Right renal pelvis (tissue), 4 donors: Measurements from ENCODE around the gene TMEM107. TPM values are rescaled to one million over a fixed set of nuclear protein-coding genes. Genes with fewer than 3 reads are reported as not detected.

Experiments used
- DNase-seq, 4 donors: peaks; one replicate each; pipeline ENCODE4 v3.0.0-alpha.2; 2013; ENCODE audit warnings: low read depth in 4 of 4, low spot score in 3 of 4, missing footprints in 1 of 4
- polyA plus RNA-seq, 4 donors: library from polyadenylated mRNA; unstranded; fragments of 120-200 nt; gene quantifications; one replicate each; pipeline ENCODE4 v1.2.1, GENCODE V29; 2013; ENCODE audit not compliant: insufficient read length in 4 of 4

The TMEM107 gene
- polyA plus RNA-seq, 4 donors: 23.9 to 26.4 (median 25.3) TPM

DNA sequence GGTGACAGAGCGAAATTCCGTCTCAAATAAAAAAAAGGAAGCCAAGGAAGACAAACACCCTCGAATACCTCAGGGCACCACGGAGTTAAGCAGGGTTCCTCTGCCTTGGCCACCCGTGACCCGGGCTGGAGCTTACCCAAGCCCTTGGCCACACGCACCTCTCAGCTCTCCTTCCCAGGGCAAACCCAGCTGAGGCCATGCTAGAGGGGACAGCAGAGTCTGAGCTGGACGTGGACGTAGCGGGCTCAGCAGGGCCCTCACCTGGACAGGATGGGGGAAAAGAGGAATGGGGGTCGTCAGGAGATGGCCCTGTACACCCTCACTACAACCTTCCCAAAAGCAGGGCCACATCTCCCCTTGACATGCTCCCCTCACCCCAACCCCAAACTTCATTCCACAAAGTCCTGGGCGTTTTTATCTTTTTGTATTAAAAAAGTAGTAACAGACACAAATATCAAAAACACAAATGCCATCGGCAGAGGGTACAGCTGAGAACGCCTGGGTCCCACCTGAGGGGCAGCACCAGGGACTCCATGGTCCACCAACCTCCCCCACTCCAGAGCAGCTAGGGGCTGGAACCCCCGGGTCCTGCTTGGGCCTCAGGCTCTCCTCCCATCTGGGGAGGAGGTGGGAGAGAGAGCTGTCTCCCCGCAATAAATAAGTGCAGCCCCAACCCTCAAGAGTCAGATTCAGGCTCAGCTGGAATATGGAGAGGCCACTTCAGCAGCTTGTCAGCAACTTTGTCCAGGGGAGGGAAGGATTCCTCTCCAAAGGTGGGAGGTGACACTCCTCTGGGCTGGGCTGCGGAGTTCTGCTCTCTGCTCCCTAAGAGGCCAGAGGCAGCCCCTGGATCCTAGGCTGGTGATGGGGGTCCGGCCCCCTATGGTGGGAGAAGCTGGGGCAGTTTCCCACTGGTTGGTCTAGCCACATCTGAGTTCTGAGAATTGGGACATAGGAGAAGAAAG is 35.8 kb downstream of the TMEM107 start:
- no peak for DNase-seq

DNA sequence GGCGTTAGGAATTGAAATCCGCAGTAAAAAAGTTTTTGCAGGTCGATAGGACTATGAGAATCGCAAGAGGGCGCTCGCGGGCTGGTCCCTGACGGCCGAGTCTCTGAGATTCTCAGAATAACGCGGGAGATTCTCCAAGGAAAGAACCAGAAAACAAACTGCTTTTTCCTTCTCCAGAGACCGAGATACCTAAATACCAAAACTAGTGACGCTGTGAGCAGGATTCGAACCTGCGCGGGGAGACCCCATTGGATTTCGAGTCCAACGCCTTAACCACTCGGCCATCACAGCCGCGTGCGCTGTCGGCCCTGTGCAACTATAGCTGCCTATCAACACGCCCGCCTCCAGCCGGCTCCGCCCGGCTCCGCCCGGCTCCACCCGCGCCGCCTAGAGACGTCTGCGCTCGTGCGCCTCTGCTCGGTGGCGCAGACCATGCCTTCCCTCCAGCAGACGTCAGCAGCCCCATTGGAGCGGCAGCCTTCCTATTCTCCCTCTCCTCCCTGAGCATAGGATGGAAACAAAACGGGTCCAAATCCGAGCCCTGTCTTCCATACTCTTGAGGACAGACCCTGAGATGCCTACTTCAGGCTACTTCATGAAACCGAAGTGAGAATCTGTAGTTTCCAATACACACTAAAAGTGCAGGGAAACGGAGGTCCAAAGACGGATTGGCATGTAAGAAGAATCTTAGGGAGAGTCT is 37.4 kb downstream of the TMEM107 start:
- peak; percentile 95 to 96 (median 95) for DNase-seq

GRCh38 chr17:8138374-8138671 is 37.9 kb downstream of the TMEM107 start:
- no peak for DNase-seq

DNA sequence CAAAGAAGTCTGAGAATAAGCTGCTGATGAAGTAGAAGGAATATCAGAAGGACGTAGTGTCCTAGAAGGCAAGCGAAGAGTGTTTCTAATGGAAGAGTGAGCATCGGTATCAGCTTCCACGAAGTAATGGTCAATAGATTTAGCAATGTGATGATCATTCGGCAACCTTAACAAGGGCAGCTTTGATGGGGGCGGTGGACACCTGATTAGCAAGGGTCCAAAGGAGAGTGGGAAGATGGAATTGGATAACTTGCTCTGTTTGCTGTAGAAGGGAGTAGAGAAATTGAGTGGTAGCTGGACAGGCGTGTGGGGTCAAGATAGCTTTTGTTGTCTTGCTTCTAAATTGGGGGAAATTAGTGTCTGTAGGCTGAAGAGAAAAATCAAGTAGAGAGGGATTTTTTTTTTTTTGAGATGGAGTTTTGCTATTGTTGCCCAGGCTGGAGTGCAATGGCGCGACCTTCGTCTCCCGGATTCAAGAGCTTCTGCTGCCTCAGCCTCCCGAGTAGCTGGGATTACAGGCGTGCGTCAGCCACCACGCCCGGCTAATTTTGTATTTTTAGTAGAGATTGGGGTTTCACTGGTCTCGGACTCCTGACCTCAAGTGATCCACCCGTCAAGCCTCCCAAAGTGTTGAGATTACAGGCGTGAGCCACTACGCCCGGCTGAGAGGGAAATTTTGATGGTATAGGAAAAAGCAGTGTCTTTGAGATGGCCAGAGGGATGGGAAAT is 38.4 kb downstream of the TMEM107 start:
- no peak for DNase-seq

DNA sequence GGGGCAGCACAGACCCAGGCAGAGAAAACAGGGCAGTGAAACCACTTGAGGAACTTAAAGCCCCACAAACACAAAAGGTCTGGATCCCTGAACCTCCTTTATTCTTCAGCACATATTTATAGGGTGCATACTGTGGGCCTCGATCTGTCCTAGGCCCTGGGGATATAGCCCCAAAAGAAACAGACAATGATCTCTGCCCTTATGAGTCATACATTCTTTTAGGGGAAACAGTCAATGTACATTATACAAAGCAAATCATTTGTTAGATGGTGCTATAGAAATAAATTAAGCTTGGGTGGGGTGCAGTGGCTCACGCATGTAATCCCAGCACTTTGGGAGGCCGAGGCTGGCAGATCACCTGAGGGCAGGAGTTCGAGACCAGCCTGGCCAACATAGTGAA is 42.2 kb downstream of the TMEM107 start:
- no peak for DNase-seq

GRCh38 chr17:8133399-8133798 is 42.8 kb downstream of the TMEM107 start:
- DNase-seq: no peak

GRCh38 chr17:8131844-8132441 is 44.2 kb downstream of the TMEM107 start:
- DNase-seq: no peak

DNA sequence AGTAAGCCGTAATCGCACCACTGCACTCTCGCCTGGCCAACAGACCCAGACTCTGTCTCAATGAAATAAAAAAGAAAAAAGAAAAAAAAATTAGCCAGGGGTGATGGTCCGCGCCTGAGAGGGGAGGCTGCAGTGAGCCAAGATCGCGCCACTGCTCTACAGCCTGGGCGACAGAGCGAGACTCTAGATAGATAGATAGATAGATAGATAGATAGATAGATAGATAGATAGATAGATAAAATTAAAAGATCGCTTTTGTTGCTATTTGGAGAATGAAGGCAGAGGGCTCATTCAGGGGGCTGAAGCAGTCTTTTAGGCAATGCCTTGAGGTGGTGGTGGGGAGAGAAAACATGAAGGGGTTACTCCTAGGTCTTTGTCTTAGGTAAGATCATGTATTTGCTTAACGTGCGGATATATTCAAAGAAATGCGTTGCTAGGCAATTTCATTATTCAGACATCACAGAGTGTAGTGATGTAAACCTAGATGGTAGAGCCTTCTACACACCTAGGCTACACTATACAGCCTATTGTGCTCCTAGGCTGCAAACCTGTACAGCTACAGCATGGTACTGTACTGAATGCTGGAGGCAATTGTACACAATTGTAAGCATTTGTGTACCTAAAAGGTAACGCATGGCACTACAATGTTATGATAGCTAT is 47.9 kb downstream of the TMEM107 start:
- no peak for DNase-seq

DNA sequence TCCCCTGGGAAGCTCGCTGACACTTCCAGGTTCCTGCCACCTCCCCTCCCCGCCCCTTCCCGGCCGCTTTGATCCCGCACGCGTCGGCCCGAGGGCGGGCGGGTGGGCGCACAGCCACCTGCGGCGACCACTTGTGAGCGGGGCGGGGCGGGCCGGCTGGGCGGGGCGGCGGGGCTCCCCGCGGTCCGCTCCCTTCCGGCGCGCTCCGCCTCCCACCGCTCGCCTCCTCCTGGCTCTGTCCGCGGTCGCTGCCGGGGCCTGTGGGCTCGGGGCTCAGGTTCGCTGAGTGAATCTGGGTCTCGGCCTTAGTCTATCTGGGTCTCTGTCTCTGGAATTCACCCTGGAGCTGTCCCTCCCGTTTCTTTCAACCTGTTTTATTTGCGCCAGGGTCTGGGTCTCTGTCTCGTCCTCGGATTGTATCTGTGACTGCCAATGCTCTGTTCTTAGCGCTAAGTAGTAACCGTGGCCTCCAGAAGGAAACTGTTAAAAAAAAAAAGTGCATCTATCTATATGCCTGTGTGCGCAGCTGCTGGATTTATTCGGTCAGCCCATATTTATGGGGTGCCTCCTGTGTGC is 49.6 kb downstream of the TMEM107 start:
- DNase-seq: no peak

DNA sequence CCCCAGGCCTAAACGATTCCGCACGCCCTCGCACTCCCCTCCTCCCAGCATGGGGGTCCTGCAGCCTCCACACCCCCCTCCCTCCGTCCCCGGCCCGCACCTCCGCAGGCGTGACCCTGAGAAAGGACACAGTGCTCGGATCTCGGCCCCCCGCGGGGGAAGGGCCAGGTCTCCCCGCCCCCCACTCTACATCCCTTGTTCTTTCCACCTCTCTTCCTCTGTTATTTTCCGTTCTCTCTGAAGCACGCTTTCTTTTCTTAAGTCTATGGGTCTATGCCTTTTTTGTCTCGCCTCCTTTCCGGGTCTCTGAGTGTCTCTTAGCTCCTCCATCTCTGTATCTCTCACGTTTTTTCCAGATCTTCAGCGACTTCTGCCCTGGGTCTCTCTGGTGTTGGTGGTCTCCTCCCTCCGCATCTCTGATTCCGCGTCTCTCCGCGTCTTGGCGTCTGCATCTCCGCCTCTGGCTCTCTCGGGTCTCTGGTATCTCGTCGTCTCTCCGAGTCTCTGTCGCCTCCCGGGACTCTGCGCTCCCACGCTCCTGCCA is 50.2 kb downstream of the TMEM107 start:
- DNase-seq: no peak

- DNase-seq: peak in 1 of 4 donors; percentile 81
Measured at GRCh38 chr17:8125154-8125946, 50.8 kb downstream of the TMEM107 start.

- DNase-seq: no peak
Measured at GRCh38 chr17:8124350-8125153, 51.6 kb downstream of the TMEM107 start.

GRCh38 chr17:8123695-8124349 is 52.4 kb downstream of the TMEM107 start, which contains the start of gene HES7:
TSS of gene HES7 (minus strand) at chr17:8124106. CDS start at chr17:8124084, 22 bp downstream.
- DNase-seq: no peak

DNA sequence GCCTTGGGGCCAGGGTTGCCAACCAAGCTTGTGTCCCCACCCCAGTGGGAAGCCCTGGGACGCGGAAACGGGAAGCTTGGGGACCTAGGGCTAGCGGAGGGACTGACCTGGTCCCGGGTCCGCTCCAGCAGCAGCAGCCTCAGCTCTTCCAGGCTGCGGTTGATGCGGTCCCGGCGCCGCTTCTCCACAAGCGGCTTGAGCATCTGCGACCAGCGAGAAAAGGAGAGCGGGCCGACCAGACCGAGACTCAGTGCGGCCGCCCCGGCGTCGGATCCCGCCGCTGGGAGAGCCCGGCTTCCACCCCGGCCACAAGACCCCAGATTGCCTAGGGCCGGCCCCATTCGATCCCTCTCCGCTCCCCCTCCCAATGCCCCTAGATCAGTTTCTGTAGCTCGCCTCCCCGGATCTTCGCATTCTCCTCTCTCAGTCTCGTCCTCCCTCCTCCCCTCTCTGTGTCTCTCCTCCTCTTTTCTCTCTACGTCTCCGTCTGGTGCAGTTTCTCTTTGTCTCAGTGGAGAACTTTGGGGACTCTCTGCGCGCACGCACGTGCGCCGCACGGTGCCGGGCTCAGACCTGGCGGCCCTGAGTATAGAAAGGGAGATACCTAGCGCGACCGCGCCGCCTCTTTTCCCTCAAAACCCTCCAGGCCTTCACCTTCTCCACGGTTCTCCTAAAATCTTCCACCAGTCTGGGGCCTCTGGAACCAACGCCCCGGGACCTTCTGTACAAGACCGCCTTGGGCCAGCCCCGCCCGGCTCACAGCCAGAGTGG is 53.1 kb downstream of the TMEM107 start:
- DNase-seq: no peak
